Body of pancreas (tissue), 4 donors: ENCODE measurements around the gene TGM1. TPM values are rescaled to one million over a fixed set of nuclear protein-coding genes. Genes with fewer than 3 reads are reported as not detected.

Experiments
- ATAC-seq: fragments of 150-250 bp; one replicate; pipeline ENCODE4 v1.9.1; 2016
- DNase-seq, 4 donors: peaks; one replicate each; pipeline ENCODE4 v3.0.0-alpha.2; 2019
- H3K27ac ChIP-seq, 4 donors: fragments of 200-600 bp; sonication (generic); 1 replicate in 3 of 4; 2 replicates in 1 of 4; pipeline versions ENCODE4 v1.5.1 to v1.6.1; 2016 to 2019; ENCODE audit warnings: mild to moderate bottlenecking in 1 of 4, mixed read lengths in 1 of 4, moderate library complexity in 1 of 4
- H3K27me3 ChIP-seq, 2 donors: fragments of 200-600 bp; sonication (generic); one replicate each; pipeline ENCODE4 v1.6.0; 2016; ENCODE audit warnings: mild to moderate bottlenecking in 1 of 2
- H3K36me3 ChIP-seq, 2 donors: fragments of 200-600 bp; sonication (generic); replicated peaks in 1 of 2; 2 replicates each; pipeline ENCODE4 v1.5.1; 2016; ENCODE audit warnings: low read depth in 2 of 2; ENCODE audit not compliant: insufficient read depth in 1 of 2
- H3K4me1 ChIP-seq: fragments of 200-600 bp; sonication (generic); one replicate; pipeline ENCODE4 v1.6.0; 2016
- H3K4me3 ChIP-seq, 2 donors: fragments of 200-600 bp; sonication (generic); 1 replicate in 1 of 2; 2 replicates in 1 of 2; pipeline ENCODE4 v1.5.1; 2016 to 2019
- H3K9me3 ChIP-seq, 3 donors: fragments of 200-600 bp; sonication (generic); 1 replicate in 2 of 3; 2 replicates in 1 of 3; pipeline ENCODE4 v1.5.1; 2016
- POLR2A ChIP-seq, 3 donors: fragments of 450-650 bp; IDR thresholded peaks; one replicate each; pipeline ENCODE4 v1.6.1; 2016; ENCODE audit warnings: antibody characterized with exemption in 3 of 3, mild to moderate bottlenecking in 2 of 3
- WGBS, 2 donors: methylation state at CpG; one replicate each; pipeline ENCODE4 v1.1.5; 2017; 5-methylcytosine and 5-hydroxymethylcytosine counted together
- intact Hi-C: fragments of 100-400 bp; cut with DNase I; formaldehyde crosslinking; loops from one replicate; pipeline ENCODE4 v1.15.1; 2023
- total RNA-seq, 2 donors: library from RNA; depleted of rRNA; stranded (reverse); fragments of >200 nt; gene quantifications; one replicate each; pipeline ENCODE4 v1.1.0, GENCODE V29; 2016
- TF ChIP-seq, protein P1 (sequence below), 7 experiments: fragments of 450-650 bp in 4 of 7; fragments of 200-600 bp in 3 of 7; sonication (generic) in 3 of 7; IDR thresholded peaks; one replicate each; pipeline ENCODE4 v1.5.1; 2016 to 2019; ENCODE audit warnings: antibody characterized with exemption in 7 of 7

Gene TGM1
- total RNA-seq, 2 donors from 2014 or later, result 2.9 to 13.8 TPM

DNA sequence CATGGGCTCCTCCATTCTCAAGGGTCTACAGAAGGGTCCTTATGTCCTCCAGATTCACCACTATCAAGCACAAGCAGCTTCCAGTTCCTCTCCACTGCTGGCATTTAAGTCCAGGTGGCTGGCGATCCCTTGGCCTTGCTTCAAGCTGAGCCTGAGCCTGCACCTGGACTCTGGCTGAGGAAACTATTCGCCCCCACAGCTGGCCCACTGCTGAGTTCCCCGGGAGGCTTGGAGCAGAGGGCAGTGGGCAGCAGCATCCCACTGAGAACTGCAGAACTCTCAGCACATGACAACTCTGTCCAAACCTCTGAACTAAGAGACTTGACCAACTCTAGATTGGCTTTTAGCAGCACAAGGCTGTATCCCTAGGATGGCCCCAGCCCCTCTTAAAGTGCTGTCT, 19.8 kb upstream of the TGM1 start:
- ATAC-seq, result no peak
- Histone ChIP-seq H3K9me3 (no peaks in the 10 kb centered on the region), H3K27ac (no peak overlapping the region), H3K27me3 (no peaks in the 10 kb centered on the region), H3K4me3 (no peak overlapping the region), H3K4me1 (peaks cover 11% of the 10 kb centered on the region), H3K36me3 (no peaks in the 10 kb centered on the region)
- DNase-seq, result no peak
- 56 to 63% methylated on average over 2 to 3 of the region's 3 CpGs for WGBS, 2 donors
- TF ChIP-seq, protein P1, sequence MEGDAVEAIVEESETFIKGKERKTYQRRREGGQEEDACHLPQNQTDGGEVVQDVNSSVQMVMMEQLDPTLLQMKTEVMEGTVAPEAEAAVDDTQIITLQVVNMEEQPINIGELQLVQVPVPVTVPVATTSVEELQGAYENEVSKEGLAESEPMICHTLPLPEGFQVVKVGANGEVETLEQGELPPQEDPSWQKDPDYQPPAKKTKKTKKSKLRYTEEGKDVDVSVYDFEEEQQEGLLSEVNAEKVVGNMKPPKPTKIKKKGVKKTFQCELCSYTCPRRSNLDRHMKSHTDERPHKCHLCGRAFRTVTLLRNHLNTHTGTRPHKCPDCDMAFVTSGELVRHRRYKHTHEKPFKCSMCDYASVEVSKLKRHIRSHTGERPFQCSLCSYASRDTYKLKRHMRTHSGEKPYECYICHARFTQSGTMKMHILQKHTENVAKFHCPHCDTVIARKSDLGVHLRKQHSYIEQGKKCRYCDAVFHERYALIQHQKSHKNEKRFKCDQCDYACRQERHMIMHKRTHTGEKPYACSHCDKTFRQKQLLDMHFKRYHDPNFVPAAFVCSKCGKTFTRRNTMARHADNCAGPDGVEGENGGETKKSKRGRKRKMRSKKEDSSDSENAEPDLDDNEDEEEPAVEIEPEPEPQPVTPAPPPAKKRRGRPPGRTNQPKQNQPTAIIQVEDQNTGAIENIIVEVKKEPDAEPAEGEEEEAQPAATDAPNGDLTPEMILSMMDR (IDR thresholded peaks at IDR 0.05), result no peak
- no peak for TF ChIP-seq POLR2A (IDR thresholded peaks at IDR 0.05)
- intact Hi-C loops, result no loop called here

DNA sequence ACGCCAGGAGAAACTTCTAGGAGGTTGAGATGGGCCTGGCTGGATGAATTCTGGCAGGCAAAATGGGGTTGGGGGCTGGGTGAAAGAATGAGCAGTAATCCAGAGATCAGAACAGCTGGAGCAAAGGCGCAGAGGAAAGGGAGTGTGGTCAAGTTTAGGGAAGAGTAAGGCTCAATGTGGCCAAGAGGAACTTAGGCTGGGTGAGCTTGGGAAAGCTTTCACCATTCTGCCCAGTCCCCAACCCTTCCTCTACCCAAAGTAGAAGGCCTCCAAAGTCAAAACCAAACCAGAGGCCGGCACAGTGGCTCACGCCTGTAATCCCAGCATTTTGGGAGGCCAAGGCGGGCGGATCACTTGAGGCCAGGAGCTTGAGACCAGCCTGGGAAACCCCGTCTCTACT, 18.7 kb upstream of the TGM1 start:
- peaks cover 11% of the 10 kb centered on the region for H3K4me1 ChIP-seq
- TF ChIP-seq, protein P1 (IDR thresholded peaks at IDR 0.05), result no peak
- no peak for TF ChIP-seq POLR2A (IDR thresholded peaks at IDR 0.05)
- ATAC-seq (no peak), DNase-seq (no peak)
- no peak overlapping the region for H3K4me3 ChIP-seq
- H3K27ac ChIP-seq, result no peak overlapping the region
- no peaks in the 10 kb centered on the region for H3K9me3 ChIP-seq
- no peaks in the 10 kb centered on the region for H3K27me3 ChIP-seq
- no peaks in the 10 kb centered on the region for H3K36me3 ChIP-seq
- intact Hi-C loops, result no loop called here
- 77 to 82% methylated on average over 7 of the region's 7 CpGs for WGBS, 2 donors

DNA sequence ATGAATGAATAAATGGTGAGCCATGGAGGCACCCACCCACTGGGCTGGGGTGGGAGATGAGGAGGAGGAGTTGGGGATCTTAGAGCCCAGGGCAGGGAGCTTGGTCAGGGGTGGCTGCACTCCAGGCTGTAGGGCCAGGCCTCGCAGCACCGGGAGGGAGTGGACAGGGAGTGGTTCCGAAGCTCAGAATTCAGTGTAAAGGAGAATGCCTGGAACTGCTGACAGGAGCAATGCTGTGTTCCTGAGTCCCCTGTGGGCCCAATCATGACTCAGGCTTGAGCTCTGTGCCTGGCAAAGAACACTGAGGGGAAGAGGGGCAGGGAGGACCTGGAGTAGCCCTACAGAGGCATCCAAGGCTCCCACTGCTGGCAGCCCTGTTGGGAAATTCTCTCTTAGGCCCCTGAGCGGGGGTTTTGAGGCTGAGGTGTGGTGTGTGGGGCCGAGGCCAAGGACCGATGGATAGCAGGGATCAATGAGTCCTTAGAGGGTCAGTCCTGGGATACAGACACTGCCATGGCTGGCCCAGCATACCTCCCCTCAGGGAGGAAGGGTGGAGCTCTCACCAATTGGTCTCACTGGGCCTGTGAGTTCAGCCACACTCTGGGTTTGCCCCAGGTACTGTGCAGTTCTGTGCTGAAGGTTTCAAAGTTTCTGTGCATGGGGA, 18.0 kb upstream of the TGM1 start:
- H3K27me3 ChIP-seq, result no peaks in the 10 kb centered on the region
- intact Hi-C loops, result no loop called here
- no peak overlapping the region for H3K4me3 ChIP-seq
- H3K4me1 ChIP-seq, result peaks cover 11% of the 10 kb centered on the region
- WGBS, 2 donors, result 86 to 89% methylated on average over 6 of the region's 6 CpGs
- no peak for DNase-seq
- no peak for TF ChIP-seq POLR2A (IDR thresholded peaks at IDR 0.05)
- TF ChIP-seq, protein P1 (IDR thresholded peaks at IDR 0.05), result no peak
- H3K27ac ChIP-seq, result no peak overlapping the region
- no peaks in the 10 kb centered on the region for H3K9me3 ChIP-seq
- no peak for ATAC-seq
- no peaks in the 10 kb centered on the region for H3K36me3 ChIP-seq

DNA sequence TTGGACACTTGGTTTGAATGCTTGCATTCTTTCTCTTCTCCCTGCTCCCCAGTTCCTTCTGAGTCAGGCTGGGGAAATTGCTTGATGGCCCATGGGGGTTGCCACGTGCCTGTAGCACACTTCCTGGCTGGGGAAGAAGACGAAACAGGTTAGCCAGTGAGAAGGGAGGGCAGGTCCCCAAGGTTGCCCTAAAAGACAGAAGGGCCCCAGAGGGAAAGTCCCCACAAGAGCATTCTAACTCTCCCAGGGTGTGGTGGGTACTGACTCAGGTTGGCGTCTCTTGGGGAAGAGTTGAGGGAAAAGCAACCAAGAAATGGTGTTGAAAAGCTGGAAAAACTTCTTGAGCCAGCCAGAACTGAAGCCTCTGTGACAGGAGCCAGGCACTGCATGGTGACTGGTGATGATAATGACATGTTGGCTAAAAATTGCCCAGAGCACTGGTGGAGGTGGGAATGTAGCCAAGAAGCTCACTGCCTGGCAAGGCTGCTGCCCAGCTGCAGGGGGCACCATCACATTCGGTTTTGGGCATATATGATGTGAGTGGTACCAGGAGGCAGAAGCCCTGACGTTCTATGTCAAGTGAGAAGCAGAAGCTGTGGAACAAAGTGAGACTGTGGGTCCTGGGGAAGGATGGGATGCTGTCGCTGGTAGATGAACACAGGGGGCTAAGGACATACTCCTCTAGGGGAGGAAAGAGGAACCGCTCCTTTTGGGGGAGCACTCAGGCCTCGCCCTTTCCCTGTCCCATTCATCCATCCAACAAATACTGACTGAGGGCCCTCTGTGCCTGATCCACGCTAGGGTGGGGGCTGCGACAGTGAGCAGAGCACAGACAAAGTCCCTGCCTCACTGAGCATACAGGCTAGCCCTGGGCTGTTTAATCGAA, 16.6 kb upstream of the TGM1 start:
- 54 to 56% methylated on average over 11 of the region's 11 CpGs for WGBS, 2 donors
- DNase-seq, result peak; percentile 42 to 69 (median 63)
- ATAC-seq, result peak; percentile 70

More for the DNA sequence above, 16.6 kb upstream of the TGM1 start:
- Histone ChIP-seq H3K27me3 (no peaks in the 10 kb centered on the region), H3K4me3 (no peak overlapping the region), H3K9me3 (no peaks in the 10 kb centered on the region), H3K36me3 (no peaks in the 10 kb centered on the region), H3K4me1 (peaks cover 19% of the 10 kb centered on the region), H3K27ac (peak overlapping the region in 3 of 4 donors; percentile 20 to 62 (median 48))
- TF ChIP-seq POLR2A (IDR thresholded peaks at IDR 0.05), result no peak
- TF ChIP-seq, protein P1 (IDR thresholded peaks at IDR 0.05), result peak in 5 of 7 experiments; percentile 28 to 54 (median 39)
- intact Hi-C loops, result no loop called here
